ENCODE measurements around the gene DNASE1L1.

DNA sequence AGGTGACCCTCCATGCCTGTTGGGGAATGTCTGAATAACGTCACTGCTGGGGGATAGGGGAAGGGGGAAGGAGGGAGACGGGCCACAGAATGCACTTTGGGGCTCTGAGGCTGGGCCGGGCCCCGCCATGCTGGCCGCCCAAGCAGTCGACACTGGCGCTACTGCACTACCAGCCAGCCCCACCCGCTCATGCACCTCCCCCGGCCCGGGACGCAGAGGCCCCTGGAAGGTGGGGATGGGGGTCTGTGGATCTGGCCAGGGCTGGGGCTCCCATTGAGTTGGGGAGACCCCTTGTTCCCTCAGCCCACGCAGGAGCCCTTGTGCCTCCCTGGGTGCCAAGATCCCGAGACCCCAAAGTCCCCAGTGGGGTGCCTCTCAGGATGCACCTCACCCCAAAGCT, 52.5 kb downstream of the DNASE1L1 start:
- TF ChIP-seq, protein P1, sequence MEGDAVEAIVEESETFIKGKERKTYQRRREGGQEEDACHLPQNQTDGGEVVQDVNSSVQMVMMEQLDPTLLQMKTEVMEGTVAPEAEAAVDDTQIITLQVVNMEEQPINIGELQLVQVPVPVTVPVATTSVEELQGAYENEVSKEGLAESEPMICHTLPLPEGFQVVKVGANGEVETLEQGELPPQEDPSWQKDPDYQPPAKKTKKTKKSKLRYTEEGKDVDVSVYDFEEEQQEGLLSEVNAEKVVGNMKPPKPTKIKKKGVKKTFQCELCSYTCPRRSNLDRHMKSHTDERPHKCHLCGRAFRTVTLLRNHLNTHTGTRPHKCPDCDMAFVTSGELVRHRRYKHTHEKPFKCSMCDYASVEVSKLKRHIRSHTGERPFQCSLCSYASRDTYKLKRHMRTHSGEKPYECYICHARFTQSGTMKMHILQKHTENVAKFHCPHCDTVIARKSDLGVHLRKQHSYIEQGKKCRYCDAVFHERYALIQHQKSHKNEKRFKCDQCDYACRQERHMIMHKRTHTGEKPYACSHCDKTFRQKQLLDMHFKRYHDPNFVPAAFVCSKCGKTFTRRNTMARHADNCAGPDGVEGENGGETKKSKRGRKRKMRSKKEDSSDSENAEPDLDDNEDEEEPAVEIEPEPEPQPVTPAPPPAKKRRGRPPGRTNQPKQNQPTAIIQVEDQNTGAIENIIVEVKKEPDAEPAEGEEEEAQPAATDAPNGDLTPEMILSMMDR (conservative IDR thresholded peaks at IDR 0.05; ENCODE audit: low read length), result no peak
- TF ChIP-seq EZH2phosphoT487 (IDR thresholded peaks at IDR 0.05; ENCODE audit: borderline replicate concordance), result no peak
